Measurements from ENCODE around the gene RCOR2.

DNA sequence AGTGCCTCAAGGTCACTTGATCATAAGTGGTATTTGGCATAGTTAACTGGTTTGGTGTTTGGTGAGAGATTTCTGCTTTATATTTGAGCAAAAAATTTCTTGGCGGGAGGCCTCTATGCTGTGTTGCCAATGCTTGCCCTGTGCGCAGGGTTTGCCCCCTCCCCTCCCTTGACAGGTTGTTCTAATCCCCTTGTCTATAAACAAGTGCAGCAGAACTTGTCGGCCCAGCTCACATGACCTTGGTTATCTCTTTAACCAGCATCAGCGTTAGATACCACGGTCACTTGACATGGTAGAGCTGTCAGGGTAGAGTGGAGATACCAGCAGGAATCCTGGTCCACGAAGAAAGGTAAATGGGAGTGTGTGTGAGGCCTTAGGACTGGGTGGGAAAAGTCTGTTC is 42.5 kb downstream of the RCOR2 start:
- TF ChIP-seq, protein P1, sequence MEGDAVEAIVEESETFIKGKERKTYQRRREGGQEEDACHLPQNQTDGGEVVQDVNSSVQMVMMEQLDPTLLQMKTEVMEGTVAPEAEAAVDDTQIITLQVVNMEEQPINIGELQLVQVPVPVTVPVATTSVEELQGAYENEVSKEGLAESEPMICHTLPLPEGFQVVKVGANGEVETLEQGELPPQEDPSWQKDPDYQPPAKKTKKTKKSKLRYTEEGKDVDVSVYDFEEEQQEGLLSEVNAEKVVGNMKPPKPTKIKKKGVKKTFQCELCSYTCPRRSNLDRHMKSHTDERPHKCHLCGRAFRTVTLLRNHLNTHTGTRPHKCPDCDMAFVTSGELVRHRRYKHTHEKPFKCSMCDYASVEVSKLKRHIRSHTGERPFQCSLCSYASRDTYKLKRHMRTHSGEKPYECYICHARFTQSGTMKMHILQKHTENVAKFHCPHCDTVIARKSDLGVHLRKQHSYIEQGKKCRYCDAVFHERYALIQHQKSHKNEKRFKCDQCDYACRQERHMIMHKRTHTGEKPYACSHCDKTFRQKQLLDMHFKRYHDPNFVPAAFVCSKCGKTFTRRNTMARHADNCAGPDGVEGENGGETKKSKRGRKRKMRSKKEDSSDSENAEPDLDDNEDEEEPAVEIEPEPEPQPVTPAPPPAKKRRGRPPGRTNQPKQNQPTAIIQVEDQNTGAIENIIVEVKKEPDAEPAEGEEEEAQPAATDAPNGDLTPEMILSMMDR (IDR thresholded peaks at IDR 0.05; ENCODE audit: borderline replicate concordance, extremely low read depth, low read length, poor library complexity, severe bottlenecking) = no peak
- TF ChIP-seq EZH2 (IDR thresholded peaks at IDR 0.05; ENCODE audit: borderline replicate concordance, low read depth, low read length, severe bottlenecking) = no peak

Measured in DND-41 (cell line).